NCI-H2171 treated with DMSO at 0.1 percent for 48 hours (cell line): Measurements from ENCODE around the gene MSI1.
A peak's percentile ranks its signal among the peaks of the same experiment; 100 is the strongest.

ENCODE experiments used
- DNase-seq: peaks from one replicate; lab custom pipeline; 2025; lab: John Stamatoyannopoulos, UW

MSI1 gene

GRCh38 chr12:120368789-120369602 is at the start of gene MSI1:
Gene MSI1 (minus strand): TSS chr12:120369164. CDS start chr12:120369091, 73 bp downstream.
- no peak for DNase-seq

DNA sequence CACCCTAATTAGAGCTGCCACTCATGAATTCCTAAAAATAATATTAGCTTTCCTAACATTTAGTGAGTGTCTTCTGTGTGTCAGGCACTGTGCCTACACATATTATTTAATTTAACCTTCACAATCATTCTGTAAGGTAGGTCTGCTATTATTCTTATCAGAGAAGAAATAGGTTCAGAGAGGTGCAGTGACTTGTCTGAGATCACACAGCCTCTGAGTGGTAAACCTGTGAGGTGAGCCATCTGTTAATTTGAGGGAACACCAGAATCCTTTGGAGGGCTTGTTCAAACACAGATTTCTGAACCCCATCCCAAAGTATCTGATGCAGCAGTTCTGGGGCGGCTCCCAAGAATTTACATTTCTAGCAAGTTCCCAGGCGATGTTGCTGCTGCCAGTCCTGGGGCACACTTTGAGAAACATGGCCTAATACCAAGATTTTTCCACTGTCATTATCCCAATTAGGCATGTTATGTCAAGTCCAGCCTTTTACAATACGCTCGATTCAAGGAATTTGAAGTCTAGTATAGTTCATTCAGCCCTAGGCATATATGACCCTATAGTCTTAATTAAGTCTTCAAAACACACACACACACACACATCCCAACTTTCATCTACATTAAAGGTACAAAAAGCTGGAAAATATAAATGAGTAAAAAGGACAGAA is 49.1 kb upstream of the MSI1 start:
- no peak for DNase-seq

DNA sequence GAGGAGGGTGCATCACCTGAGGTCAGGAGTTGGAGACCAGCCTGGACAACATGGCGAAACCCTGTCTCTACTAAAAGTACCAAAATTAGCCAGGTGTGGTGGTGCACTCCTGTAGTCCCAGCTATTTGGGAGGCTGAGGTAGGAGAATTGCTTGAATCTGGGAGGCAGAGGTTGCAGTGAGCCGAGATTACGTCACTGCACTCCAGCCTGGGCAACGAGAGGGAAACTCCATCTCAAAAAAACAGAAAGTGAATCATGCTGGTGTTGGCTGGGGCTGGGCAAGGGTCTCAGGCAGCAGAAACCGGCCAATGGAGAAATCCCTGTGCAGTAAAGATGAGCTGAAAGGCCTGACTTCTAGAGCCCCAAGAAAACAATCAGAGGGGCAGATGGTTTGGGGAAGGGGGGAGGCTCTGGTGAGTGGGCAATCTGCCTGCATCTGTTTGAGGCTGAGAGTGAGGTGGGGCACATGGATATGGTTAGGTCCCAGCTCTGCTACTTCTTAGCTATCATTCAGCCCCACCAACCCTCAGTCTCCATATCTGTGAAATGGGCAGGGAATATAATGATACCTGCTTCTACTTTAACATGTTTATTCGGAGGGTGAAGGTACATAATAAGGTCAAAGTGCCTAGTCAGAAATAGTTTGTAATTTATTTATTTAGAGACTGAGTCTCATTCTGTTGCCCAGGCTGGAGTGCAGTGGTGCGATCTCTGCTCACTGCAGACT is 47.7 kb upstream of the MSI1 start:
- peak; percentile 66 for DNase-seq

GRCh38 chr12:120413901-120414695 is 45.1 kb upstream of the MSI1 start:
- no peak for DNase-seq

GRCh38 chr12:120412421-120412820 is 43.5 kb upstream of the MSI1 start:
- peak; percentile 76 for DNase-seq

GRCh38 chr12:120408771-120409170 is 39.8 kb upstream of the MSI1 start:
- DNase-seq: no peak

- DNase-seq: no peak
Observed at GRCh38 chr12:120406553-120406952, 37.6 kb upstream of the MSI1 start.

DNA sequence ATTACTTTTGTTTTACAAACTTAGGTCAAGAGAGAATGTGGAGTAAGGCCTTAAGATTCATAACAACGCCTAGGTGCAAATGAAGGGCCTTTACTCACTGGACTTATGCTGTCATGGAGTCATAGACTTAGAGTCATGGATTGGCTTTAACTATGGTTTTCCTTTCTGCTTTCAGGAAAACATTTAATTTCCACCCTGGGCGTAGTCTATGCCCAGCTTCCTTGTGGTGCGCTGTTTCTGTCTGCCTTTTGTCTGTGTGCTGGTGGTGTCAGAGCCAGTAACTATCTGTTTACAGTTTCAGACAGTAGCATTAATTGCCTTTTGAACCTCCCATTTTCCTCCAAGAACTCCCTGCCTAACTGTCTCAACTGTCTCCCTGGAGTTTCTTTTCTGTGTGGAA is 37.1 kb upstream of the MSI1 start:
- no peak for DNase-seq

GRCh38 chr12:120404271-120404670 is 35.3 kb upstream of the MSI1 start:
- DNase-seq: peak; percentile 93

GRCh38 chr12:120403869-120404268 is 34.9 kb upstream of the MSI1 start:
- DNase-seq: no peak

- DNase-seq: no peak
Observed at GRCh38 chr12:120402217-120402616, 33.3 kb upstream of the MSI1 start.

- no peak for DNase-seq
Observed at GRCh38 chr12:120399531-120399930, 30.6 kb upstream of the MSI1 start.

DNA sequence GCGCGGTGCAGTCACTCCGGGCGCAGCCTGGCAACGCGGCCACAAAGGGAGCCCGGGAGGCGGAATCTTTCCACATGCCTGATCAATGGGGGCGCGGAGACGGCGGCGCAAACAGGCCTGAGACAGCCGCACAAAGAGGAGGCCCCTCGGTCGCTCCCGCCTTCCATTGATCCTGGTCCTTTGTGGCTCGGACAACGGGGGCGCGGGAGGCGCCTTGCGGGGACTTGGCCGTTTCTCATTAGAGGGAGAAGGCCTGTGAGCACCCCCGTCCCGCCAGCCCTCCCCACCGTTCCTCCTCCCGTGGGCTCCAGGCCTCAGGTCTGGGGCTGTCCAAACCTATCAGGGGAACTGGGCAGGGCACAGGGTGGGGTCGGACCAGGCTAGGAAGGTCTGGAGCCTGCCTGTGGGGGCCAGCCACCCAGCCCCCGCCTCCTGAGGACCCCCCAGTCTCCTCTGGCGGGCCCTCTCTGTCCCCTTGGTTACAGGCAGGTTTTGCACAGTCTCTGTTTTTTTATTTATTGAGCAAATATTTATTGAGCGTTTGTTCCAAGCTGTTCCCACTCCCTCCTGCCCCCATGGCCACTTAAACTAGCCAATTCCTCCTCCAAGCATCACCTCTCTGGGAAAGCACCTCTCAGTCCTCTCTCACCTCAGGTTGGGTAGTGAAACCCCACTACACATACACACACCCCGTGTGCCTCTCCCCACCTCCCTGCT is 29.0 kb upstream of the MSI1 start:
- no peak for DNase-seq

GRCh38 chr12:120394483-120395367 is 25.8 kb upstream of the MSI1 start:
- DNase-seq: no peak

DNA sequence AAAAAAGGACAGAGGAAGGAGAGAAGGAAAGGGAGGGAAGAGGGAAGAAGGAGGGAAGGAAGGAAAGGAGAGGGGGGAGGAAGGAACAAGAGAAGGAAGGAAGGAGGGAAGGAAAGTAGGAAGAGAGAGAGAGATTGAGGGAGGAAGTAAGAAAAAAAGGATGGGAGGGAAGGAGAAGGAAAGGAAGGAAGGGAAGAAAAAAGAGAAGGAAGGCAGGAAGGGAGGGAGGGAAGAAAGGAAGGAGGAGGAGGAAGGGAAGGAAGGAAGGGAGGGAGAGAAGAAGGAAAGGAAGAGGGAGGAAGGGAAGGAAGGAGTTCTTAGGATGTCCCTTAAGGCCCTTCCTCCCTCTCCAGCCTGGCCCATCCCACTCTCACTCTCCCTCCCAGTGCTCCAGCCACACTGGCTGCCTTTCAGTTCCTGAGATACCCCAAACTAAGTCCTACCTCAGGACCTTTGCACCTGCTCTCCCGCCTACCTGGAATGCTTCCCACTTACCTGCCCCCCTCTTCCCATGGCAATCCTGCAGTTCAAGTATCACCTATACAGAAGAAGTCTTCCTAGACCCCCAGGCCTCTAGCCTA is 21.7 kb upstream of the MSI1 start:
- DNase-seq: no peak

DNA sequence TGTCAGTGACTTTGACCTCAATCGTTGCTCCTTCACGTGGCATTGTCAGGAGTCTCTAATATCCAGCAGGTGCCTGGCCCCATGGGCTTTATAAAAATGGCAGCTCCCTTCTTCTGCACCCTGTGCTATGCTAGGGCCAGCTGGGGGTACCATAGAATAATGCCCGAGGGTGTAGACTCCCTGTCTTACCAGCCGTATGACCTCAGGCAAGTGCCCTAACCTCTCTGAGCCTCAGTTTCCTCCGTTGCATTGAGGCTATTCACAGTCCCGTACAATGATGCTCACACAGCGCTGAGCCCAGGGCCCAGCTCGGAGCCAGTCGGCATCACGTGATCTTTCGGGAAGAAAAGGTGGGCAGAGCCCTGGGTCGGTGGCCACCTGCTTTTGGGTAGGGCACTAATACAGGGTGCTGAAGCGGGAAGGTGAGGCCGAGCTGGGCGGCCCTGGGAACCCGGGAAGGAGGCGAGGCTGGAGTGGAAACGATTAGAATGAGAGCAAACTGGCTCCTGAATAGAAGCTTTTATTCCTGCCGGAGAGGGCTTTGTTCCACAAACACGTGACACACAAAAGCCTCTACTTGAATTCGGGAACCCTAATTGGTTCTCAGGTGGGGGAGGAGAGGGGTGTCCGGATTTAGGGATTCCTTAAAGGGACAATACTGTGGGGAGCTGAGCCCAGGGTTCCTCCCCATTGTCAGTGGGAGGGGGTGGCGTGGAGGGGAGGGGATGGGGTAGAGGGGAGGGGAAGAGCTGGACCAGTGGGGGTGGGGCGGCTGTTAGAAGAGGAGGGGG is 19.9 kb upstream of the MSI1 start:
- DNase-seq: no peak

DNA sequence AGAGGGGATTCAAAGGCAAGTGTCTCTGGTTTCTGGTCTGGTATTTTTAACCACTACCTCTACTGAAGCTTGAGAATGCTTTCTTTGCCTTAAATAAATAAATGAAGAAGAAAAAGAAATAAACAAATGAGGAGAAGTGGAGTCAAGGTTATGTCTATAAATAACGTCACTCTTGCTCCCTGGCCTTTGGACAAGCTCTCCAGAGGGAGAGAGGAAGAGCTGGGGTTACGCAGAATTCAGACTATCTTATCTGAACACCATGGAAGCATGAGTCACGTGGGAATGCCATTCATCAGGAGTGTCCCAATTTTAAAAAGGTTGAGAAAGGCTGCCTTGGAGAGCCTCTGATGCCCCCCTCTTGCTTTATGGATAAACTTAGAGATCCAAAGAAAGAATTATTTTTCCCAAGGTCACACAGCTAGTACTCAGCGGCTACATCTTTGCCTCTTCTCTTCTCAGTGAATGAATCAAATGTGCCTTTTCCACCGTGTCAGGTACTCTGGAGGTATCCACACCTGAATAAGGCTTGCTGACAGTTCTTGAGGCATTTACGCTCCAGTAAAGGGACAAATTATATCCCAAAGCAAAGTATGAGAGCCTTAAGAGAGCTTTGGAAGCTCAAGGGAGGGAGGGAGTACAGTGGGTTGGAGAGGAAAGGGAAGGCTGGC is 12.9 kb upstream of the MSI1 start:
- no peak for DNase-seq

- no peak for DNase-seq
Observed at GRCh38 chr12:120378036-120378435, 9.1 kb upstream of the MSI1 start.

DNA sequence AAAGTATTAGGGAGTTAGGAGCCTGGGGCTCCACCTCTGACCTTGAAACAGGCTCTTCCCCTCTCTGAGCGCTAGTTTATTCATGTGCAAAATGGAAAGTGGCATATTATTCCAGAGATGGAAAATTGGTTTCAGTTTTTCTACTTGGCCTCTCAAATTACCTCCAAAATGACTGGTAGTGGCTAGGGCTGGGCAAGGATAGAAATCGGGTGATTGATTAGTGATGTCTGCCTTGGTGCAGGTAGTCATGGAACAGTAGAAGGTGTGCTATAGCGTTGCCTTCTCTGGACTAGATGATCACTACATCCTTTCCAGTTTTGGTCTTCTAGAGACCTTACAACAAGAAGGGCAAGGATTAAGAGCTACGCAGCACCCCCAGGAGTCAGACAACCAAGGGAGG is 8.6 kb upstream of the MSI1 start:
- no peak for DNase-seq
